SK-N-MC (cell line): ENCODE data around the gene MKRN1.

Experiments used
- DNase-seq: peaks from one replicate; pipeline ENCODE4 v3.0.0-alpha.2; 2011; ENCODE audit warnings: low read depth, low spot score
- H3K27ac ChIP-seq: fragments of 200-600 bp; sonication (generic); 2 replicates; pipeline ENCODE4 v1.5.1; 2016; ENCODE audit warnings: mixed run types
- H3K36me3 ChIP-seq: fragments of 200-600 bp; sonication (generic); 2 replicates; pipeline ENCODE4 v1.6.1; 2017; ENCODE audit warnings: antibody characterized with exemption, low read length, mixed read lengths; ENCODE audit not compliant: insufficient read depth
- H3K4me3 ChIP-seq: fragments of 200-600 bp; sonication (generic); 2 replicates; pipeline ENCODE4 v1.5.1; 2016
- H3K9ac ChIP-seq: fragments of 200-600 bp; sonication (generic); 2 replicates; pipeline ENCODE4 v1.8.0; 2017; ENCODE audit warnings: mixed run types, mixed read lengths; ENCODE audit not compliant: insufficient read length
- H3K9me3 ChIP-seq: fragments of 200-600 bp; sonication (generic); 2 replicates; pipeline ENCODE4 v1.6.1; 2017; ENCODE audit warnings: low read depth, mild to moderate bottlenecking, antibody characterized with exemption, low read length, moderate library complexity, mixed read lengths
- EZH2 ChIP-seq: fragments of 200-600 bp; sonication (generic); IDR thresholded peaks from one replicate; pipeline ENCODE4 v1.6.1; 2017; ENCODE audit warnings: antibody characterized with exemption
- FOXP2 ChIP-seq: optimal IDR thresholded peaks from 2 replicates; pipeline ENCODE3; 2011; ENCODE audit warnings: mild to moderate bottlenecking, moderate library complexity; ENCODE audit not compliant: insufficient read depth; ENCODE audit errors: extremely low read length, control extremely low read depth
- POLR2AphosphoS5 ChIP-seq: IDR thresholded peaks from 2 replicates; pipeline ENCODE4 v1.6.1; 2012; ENCODE audit warnings: mild to moderate bottlenecking, low read depth, low read length, borderline replicate concordance

MKRN1 gene

GRCh38 chr7:140415361-140415760 lies 63.9 kb downstream of the MKRN1 start:
- TF ChIP-seq FOXP2 = no peak
- no peak for TF ChIP-seq EZH2
- no peak for TF ChIP-seq POLR2AphosphoS5
- Histone ChIP-seq H3K9ac (no peak overlapping the region), H3K36me3 (no peaks in the 10 kb centered on the region), H3K9me3 (no peaks in the 10 kb centered on the region), H3K27ac (no peak overlapping the region), H3K4me3 (no peak overlapping the region)
- DNase-seq = no peak

DNA sequence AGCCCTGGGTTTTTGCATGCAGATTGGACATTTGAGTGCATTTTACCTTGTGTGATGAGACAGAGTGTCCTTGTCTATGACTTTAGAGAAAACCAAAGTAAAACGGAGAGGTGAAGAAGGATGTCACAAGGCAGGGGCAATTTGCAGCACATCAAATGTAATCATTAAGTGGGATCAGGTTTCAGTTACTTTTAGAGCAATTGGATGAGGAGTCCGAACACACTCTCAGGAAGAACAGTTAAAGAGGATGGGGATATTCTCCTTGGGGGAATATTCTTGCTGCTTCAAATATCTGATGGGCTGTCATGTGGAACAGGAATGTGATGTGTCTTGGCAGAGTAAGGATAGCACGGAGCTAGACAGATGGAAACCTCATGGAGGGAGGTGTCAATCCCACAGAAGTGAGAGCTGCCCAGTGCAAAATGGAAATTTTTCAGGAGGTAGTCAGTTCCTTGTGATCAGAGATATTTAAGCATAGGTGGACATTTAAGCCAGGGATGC lies 74.7 kb downstream of the MKRN1 start:
- H3K4me3 ChIP-seq = no peak overlapping the region
- no peak for TF ChIP-seq EZH2
- no peak for TF ChIP-seq FOXP2
- no peak for TF ChIP-seq POLR2AphosphoS5

GRCh38 chr7:140403878-140404564 lies 75.3 kb downstream of the MKRN1 start, which contains the start of gene RAB19:
Gene RAB19, plus strand, starts transcription at chr7:140404058. Its CDS starts 3,589 bp downstream, at chr7:140407647.
- no peak for DNase-seq
- no peaks in the 10 kb centered on the region for H3K36me3 ChIP-seq
- no peak within 1 kb of the TSS for H3K4me3 ChIP-seq

More for the DNA sequence above, 74.7 kb downstream of the MKRN1 start:
- Histone ChIP-seq H3K36me3 (no peaks in the 10 kb centered on the region), H3K9me3 (no peaks in the 10 kb centered on the region), H3K9ac (no peak overlapping the region), H3K27ac (no peak overlapping the region)
- DNase-seq = no peak

More at GRCh38 chr7:140403878-140404564, 75.3 kb downstream of the MKRN1 start, which contains the start of gene RAB19:
- Histone ChIP-seq H3K27ac (no peak within 1 kb of the TSS), H3K9ac (no peak within 1 kb of the TSS), H3K9me3 (no peaks in the 10 kb centered on the region)
- TF ChIP-seq FOXP2 = no peak
- TF ChIP-seq EZH2 = no peak
- no peak for TF ChIP-seq POLR2AphosphoS5
